Activated CD4-positive, alpha-beta T cell treated with anti-CD3 and anti-CD28 coated beads, Interleukin-2, amount 50 U/mL, for 1 hour (primary cell): ENCODE measurements around the gene ABHD12.
"Not testable (repeated sequence)": the region's sequence is repeated elsewhere in the genome, so short reads cannot be mapped to it uniquely, and the experiment has no call there.

Source experiments
- DNase-seq: peaks from one replicate; pipeline ENCODE4 v3.0.0-alpha.2; 2020

ABHD12 gene

DNA sequence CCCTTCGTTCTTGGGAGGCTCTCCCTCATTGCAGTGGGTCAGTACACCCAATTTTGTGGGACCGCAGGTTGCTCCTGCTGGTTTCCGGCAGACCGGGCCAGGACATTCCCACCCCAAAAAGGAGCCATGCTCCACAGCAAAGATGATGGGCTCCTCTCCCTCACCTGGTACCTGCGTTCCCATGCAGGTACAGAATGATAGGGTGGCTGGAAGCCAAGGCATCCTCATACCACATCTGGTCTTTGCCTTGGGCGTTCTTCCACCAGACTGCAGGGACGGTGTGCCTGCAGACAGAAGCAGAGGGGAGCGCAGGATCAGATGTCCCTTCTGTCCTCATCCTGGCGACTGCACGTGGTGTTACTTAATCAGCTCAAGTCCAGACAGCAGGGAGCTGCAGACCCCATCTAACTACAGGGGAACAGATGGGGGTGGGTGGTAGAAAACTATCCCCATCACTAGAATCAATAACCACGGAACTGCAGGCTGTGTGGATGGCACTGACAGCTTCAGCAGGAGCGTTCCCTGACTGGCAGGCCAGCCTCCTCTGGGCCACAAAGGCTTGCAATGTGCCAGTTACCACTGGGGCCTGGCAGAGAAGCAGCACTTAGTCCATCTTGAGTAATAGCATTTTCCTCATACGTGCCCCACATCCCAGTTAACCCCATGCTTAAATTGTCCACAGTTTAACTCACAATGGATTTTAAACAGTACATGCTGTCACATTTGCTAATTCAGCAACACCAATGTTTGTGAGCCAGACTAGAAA, 70.4 kb downstream of the ABHD12 start:
- no peak for DNase-seq

DNA sequence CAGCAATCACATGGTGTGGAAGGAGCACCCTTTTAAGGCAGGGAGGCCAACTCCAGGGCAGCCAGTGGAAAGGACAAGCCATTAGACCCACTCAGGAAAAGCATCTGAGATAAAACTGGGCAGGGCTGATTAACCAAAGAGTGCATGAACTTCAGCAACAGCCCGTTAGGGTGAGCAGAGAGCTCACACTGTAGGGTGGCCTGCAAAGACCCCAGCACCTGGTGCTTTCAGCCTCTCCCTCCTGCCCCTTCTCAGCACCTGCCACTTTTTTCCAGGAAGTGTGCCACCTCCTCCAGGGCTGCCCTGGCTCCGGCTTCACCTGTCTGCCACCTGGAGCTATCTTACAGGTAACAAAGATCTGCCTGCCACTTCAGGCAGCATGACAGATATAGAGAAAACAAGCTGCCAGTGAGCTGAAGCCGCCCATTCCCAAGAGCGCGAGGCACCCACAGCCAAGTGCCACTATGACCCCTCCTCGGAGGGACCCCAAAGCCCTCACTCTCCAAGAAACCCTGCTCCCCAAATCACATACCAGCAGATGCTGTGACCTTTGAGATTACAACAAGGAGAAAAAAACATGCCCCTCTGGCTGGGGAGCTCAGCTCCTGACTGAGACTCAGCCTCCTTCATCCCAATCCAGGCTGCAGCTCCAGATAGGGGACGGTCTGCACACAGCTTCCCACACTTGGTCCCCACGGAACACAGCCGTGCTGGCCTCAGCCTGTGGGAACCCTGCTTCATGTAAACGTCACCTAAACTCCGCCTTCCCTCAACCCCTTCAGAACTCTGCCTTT, 71.2 kb downstream of the ABHD12 start:
- DNase-seq: no peak

DNA sequence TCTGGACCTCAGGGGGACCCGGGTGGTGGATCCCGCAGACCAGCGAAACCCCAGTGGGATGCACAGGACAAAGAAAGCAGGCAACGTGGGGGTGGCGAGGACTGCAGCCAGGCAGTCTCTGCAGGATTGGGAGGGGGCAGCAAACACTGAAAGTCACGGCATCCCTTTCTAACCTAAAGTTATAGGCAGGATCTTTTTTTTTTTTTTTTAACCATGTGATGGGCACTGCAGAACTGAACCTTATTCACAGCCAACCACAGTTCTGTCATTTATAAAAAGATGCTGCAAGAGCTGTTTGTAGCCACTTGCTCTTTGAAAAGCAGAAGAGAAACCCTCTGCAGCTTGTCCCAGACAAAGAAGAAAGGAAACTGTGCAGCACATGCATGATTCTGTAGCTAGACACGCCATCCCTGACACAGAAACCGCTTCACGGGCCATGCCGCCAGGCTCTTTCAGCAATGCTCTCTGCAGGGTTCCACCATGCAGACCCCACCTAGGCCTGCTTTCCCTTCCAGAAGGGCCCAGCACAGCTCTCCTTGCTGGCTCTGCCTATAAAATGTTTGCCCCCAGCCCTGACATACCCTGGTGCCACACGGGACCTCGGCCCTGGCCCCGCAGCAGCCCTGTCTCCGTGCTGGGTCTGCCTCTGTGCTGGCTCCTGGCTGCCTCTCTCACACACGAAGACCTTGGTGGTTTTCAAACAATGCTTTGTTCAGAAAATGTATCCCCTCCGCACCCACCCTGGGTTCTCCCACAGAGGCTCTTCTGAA, 72.0 kb downstream of the ABHD12 start:
- DNase-seq: no peak

DNA sequence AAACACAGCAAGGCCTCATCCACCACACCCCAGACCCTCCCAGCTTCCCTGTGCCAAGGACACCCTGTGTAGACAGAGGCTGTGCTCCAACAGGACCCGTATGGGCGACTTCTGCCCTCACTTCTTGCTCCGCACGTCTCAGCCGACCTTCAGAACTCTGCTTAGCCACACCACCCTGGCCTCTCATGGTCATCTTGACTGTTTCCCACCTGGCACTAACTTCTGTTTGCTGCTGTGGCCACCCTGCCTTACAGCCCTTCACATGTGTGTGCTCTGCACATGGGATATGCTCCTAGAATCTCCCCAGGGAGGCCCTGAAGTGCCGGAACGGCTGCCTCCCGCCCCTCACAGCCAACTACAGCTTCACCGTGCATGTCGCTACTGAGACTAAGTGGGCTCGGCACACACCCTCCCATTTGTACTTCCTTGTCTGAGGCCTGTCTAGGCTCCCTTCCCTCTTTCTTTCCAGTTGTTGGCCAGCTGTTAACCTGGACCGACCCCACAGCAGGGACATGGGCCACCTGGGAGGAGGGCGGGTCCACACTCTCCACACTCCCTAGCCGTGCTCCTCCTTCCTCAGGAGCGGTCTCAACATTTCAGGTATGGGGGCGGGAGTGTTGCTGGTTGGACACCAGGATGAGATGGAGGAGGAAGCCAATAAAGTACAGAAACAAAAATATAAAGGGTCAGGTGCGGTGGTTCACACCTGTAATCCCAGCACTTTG, 73.1 kb downstream of the ABHD12 start:
- no peak for DNase-seq

DNA sequence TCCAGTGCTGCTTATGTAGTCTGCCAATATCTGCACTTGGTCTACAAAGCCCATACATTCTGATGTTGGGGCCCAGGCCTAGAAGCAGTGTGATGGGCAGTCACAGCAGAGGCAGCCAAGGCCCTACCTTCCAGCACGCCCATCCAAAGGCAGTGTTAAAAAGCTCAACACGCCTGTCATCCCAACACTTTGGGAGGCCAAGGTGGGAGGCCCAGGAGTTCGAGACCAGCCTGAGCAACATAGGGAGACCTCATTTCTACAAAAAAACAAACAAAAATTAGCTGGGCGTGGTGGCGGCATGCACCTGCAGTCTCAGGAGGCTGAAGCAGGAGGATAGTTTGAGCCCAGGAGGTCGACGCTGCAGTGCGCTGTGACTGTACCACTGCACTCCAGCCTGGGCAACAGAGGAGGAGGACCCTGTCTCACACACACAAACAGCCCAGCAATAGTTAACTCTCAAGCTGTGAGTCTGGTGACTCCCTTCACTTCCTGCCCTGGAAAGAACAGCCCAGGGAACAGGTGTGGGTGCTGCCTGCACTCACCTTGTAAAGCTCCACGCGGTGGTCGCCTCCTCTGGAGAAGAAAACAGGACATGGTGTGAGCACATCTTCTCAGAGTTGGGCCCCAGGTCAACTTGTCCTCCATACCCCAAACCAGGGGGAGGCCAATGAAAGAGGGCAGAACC, 74.0 kb downstream of the ABHD12 start:
- DNase-seq: no peak

DNA sequence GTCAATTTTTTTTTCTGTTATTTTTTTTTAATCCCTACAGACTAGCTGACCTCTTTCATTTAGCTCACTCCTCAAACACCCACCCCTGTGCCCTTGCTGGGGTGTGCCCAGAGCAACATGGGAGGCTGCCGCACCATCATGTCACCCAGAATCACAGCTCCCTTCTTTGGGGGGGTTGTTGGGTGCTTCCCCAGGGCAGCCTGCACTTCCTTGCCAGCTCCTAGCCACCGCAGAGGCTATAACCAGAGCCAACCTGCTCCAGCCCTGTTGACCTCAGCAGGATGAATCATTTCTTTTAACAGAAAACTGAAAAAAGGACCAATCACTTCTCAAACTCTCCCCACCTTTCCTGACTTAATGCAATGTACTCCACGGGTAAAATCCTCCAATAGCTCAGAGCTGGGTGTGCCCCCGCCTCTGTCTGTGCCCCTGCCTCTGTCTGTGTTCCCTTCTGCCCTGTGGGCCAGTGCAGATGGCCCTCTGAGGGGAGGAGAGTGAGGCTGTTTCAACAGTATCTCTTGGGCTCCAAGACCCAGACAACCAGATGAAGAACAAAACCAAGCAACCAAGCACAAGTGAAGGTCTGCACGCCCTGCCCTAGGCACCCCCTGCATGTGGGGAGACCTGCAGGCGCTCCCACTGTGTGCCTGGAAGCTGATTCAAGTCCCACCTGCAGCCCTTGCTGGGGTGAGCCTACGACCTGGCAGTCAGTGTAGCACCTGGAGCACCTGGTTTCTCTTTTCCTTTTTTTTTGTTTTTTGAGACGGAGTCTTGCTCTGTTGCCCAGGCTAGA, 75.0 kb downstream of the ABHD12 start:
- no peak for DNase-seq

DNA sequence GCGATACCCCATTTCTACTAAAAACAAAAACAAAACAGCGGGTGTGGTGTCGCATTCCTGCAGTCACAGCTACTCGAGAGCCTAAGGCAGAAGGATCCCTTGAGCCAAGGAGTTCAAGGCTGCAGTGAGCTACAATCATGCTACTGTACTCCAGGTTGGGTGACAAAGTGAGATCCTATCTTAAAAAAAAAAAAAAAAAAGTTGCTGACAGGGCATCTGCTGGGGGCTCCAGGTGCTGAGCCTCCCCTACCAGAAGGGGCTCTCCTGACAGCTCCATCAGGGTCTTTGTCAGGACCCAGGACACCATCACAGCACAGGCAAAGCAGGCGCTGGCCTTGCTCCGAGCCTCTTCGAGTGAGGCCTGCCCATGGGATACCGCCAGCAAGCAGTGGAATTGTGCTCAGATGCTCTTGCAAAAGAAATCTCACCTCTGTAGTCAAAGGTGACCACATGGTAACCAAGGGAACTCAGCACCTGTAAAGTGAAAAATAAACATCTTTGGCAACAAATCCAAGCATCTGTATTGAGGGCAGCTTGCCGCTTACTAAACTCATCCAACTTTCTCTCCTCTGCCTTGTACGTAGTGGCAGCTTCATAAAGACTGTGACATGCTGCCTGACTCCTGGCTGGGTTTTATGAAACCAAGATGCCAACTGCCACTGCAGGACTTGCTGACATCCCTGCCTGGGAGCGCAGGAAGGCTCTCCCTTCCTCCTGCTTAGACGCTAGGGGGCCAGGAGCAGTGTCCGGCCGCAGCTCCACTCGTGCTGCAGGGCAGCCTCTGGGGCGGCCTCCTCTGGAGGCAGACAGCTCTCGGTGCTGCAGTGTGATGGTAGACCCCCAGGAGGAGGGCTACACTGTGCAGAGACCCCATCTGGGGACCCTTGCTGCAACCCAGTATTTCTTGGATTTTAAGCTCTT, 75.9 kb downstream of the ABHD12 start:
- DNase-seq: no peak

DNA sequence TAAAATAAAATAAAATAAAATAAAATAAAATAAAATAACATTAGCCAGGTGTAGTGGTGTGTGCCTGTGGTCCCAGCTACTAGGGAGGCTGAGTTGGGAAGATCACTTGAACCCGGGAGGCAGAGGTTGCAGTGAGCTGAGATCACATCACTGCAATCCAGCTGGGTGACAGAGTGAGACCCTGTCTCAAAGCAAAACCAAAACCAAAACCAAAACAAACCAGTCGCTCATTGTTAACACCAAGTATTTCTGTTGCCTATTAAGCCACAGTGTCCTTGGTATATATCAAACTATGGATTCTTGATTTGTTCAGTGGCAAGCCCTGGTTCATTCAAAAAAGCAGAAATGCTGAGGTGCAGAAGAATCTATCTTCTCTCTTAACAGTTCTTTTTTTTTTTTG, 77.0 kb downstream of the ABHD12 start:
- no peak for DNase-seq

DNA sequence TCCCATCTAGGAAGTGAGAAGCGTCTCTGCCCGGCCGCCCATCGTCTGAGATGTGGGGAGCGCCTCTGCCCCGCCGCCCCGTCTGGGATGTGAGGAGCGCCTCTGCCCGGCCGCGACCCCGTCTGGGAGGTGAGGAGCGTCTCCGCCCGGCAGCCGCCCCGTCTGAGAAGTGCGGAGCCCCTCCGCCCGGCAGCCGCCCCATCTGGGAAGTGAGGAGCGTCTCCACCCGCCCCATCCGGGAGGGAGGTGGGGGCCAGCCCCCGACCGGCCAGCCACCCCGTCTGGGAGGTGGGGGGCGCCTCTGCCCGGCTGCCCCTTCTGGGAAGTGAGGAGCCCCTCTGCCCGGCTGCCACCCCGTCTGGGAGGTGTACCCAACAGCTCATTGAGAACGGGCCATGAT, 77.9 kb downstream of the ABHD12 start:
- DNase-seq: not testable (repeated sequence)

DNA sequence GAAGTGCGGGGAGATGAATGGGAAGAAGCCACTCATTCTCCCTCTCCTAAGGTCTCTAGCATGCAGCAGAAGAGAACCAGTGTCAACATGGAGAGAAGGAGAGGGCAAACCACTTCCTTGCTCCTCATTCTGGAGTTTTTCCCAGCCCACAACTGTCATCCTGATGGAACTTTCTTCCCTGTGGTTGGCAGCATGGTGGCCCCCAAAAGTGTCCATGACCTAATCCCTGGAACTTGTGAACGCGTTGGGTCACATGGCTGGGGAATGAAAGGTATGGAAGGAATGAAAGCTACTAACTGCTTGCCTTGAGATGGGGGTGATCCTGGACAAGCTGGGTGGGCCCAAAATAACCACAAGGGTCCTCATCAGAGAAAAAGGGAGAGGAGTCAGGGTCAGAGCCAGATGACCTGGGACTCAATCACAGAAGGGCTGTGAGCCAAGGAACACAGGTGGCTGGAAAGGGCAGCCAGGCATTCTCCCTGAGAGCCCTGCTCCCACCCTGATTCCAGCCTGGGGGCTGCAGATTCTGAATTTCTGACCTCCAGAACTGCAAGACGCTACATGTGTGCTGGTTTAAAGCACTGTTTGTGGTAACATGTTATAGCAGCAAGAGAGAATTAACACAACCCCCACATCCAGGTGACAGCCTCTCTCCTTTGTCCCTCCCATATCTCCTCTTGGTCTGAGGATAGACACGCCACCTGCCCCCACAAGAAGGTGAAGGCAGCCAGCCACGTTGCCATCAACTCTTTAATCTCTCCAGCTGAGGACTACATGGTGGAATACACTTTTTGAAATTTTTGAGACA, 79.5 kb downstream of the ABHD12 start:
- DNase-seq: no peak

DNA sequence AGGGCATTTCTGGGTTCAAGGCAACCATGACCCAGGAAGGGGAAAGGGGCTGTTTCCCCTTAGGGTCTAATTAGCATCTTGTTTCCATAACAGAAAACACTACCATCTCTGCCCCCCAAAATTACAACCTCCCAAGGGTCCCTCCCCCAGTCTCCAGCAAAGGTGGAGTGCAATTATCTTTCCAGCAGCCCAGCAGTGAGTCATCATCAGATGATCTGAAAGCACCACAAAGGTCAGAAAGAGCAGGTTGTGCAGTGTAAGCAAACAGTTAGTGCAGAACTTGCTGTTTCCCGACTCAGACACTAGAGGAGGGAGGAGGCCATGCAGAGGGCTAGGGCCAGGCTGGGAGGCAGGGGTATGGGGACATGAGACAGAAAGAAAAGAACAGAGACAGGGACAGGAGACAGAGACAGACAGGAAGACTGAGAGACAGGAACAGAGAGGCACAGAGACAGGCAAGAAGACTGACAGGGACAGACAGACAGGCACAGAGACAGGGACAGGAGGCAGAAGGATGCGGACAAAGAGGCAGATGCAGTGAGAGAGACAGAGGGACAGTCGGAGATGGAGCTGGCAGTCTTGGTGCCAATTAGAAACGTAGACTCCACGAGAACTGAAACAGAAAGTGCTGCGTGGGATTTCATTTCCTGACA, 80.2 kb downstream of the ABHD12 start:
- peak; percentile 16 for DNase-seq

DNA sequence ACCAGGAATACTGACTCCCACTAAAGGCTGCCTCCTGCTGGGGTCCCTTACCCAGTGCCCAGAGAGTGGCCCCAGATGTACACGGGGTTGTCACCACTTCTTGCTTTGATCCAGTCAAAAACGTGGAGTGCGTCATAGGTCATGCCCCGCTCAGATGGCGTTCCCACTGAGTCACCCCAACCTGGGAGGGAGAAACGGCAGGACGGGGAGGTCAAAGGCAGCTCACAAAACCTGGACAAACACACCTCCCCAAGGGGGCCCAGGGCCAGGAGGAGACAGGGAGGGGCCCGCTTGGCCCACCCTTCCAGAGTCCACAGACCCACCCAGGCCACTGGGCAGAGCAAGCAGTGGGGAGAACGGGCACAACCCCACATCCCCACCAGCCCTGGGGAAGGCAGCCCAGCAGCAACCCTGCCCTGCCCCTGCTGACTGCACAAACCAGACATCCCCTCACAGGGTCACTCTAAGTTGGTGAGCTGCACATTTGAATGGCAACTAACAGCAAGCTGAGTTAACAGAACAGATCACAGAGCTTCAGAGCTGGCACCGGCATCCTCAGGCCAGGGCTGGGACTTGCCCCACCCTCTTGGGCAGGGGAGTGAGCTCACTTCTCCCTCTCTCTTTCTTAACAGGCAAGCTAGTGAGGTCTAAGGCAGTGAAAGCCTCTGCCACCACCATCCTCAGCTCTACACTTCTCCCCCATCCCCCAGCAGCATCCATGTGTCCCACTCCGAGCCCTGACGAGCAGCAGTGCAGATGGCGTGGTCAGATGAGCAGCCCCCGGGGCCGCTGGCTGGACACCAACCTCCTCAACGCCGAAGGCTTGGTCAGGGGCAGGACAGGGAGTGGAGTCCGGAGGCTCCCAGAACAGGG, 81.0 kb downstream of the ABHD12 start:
- DNase-seq: no peak

DNA sequence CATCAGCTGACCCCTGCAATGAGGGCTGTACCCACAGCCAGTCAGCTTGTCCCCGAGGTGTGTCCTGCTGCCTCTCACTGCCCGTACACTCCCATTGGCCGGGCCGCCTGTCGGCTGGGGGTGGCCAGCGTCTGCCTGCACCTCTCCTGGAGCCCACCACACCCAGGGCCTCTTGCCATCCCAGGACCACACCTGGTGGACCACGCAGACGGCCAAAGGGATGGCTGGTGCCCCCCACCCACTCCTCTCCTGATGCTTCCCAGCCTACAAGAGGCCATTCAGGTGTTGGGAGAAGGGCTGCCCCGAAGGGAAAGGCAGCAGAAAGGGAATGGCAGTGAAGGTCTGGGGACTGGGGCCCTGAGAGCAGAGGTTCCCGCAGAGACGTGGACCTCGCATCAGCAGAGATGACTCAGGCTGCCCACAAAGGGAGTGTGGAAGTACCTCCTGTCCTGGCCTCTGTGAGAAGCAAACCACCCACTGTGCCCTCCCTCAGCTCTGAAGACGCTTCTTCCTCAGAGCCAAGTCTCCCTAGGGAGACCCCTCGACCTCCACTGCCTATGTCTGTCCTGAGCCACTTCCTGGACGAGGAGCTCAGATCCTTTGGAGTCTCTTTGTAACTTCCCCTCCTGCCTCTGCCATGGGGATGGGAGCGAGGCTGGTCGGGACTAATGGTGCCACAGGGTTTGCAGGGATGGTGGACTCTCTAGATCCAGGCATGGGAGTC, 81.8 kb downstream of the ABHD12 start:
- DNase-seq: no peak

DNA sequence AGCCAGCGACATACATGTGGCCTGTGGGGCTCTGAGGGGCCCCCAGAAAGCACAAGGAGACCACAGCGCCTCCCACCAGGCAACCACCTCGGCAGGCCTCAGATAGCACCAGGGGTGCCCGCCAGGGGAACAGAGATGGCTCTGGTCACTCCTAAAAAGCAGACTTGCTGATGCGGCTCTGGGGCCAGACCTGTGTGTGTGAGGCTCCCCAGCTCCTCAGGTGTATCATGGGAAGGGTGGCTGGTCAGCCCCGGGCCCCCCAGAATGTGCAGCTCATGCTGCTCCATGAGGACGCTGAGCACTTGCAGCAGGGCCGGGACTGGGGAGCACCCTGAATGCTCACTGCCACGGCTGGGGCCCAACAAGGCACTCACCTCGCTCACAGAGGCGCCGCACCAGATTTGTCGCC, 82.5 kb downstream of the ABHD12 start:
- no peak for DNase-seq

DNA sequence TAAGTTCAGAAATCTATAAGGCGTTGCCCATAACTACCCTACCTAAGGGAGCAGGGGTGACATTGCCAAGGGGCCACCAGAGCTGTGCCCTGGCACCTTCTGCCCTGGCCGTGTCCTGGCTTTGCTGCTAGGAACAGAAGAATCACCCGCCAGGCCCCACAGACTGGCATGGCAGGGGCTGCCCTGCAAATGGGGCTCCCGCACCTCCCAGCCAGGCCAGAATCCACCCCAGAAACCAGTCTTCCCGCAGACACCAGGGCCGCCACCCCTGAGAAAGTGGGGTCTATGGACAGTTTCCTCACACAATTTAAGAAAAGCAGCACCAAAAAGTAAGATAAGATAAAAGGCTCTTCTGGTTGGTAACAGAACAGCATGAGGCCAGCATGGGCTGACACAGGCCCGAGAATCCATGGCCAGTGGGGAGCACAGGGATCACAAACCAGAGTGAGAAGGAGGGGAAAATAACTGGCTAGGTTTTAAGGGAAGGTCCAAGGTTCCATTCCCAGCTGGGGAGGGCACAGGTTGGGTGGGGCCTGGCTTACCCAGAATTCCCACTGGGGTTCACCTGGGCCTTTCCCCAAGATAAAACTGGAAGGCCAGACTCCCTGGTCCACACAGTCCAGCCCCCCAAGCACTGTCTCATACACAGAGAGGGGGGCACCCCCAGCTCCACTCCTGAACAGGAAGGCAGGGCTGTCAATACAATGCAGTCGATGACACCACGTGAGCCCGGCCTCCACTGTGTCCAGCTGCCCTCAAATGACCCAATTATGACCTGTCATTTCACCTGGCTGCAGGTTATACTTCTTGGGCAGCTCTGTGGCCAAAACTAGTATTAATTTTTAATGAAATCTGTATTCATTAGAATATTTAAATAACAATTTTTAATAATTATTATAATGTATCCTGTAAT, 83.4 kb downstream of the ABHD12 start:
- DNase-seq: no peak

DNA sequence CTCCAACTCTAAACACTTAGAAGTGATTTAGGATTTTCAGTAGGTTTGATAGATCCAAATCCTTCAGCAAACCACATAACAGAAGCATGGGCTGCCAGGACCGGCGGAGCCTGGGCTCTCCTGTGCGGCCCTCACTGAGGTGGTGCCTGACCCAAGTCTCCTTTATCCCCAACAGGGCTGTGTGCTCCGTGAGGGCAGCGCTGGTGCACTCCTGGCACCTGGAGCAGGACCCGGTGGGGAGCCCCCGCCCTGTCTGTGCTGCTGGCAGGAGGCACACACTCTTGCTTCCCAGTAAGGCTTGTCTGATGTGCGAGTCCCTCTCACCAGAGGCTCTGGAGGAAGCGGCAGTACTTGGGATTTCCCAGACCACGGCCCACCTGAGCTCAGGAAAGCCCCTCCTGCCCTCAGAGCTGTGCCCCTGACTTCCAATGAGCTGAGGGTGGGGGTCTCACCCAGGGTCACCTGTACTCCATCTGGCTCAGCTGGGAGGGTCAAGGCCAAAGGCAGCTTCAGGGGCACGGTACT, 86.5 kb downstream of the ABHD12 start:
- no peak for DNase-seq
